Gastrocnemius medialis (tissue), 4 donors: Measurements from ENCODE around the gene REG4. TPM values are rescaled to one million over a fixed set of nuclear protein-coding genes. Genes with fewer than 3 reads are reported as not detected.
"Not testable (repeated sequence)": the region's sequence is repeated elsewhere in the genome, so short reads cannot be mapped to it uniquely, and the experiment has no call there.

ENCODE experiments used
- ATAC-seq, 2 donors: fragments of 150-250 bp; one replicate each; pipeline ENCODE4 v1.9.1; 2016
- DNase-seq, 2 donors: peaks; one replicate each; pipeline ENCODE4 v3.0.0-alpha.2; 2019
- H3K27ac ChIP-seq, 4 donors: fragments of 200-600 bp; sonication (generic); 1 replicate in 1 of 4; 2 replicates in 3 of 4; pipeline ENCODE4 v1.5.1; 2016 to 2018; ENCODE audit warnings: mild to moderate bottlenecking in 2 of 4, moderate library complexity in 1 of 4
- H3K27me3 ChIP-seq, 3 donors: fragments of 200-600 bp; sonication (generic) in 2 of 3; 1 replicate in 1 of 3; 2 replicates in 2 of 3; pipeline versions ENCODE4 v1.5.1 to v1.6.0; 2016 to 2019; ENCODE audit warnings: mild to moderate bottlenecking in 1 of 3, moderate library complexity in 1 of 3
- H3K36me3 ChIP-seq, 2 donors: fragments of 200-600 bp; sonication (generic) in 1 of 2; one replicate each; pipeline ENCODE4 v1.5.1; 2017 to 2018
- H3K4me1 ChIP-seq, 2 donors: fragments of 200-600 bp; sonication (generic) in 1 of 2; one replicate each; pipeline ENCODE4 v1.5.1; 2016 to 2017; ENCODE audit warnings: mild to moderate bottlenecking in 2 of 2
- H3K4me3 ChIP-seq, 4 donors: fragments of 200-600 bp; sonication (generic) in 3 of 4; 1 replicate in 1 of 4; 2 replicates in 3 of 4; pipeline ENCODE4 v1.5.1; 2016 to 2019; ENCODE audit warnings: mild to moderate bottlenecking in 2 of 4
- H3K9me3 ChIP-seq, 3 donors: fragments of 200-600 bp; sonication (generic) in 2 of 3; 1 replicate in 1 of 3; 2 replicates in 2 of 3; pipeline ENCODE4 v1.5.1; 2016 to 2019
- POLR2A ChIP-seq, 2 donors: fragments of 450-650 bp; IDR thresholded peaks; one replicate each; pipeline ENCODE4 v1.6.1; 2017; ENCODE audit warnings: antibody characterized with exemption in 2 of 2, mild to moderate bottlenecking in 2 of 2, moderate library complexity in 2 of 2
- in situ Hi-C, 4 donors: fragments of 200-750 bp; cut with MboI; loops; one replicate each; pipeline versions ENCODE4 v1.15.0 to v1.8.0; 2017; ENCODE audit warnings: low sequenced_read_pairs in 4 of 4
- intact Hi-C: fragments of 100-400 bp; cut with DNase I; formaldehyde crosslinking; loops from one replicate; pipeline ENCODE4 v1.15.1; 2023; ENCODE audit warnings: low total_unique reads
- total RNA-seq, 4 donors: library from RNA; depleted of rRNA; stranded (reverse); fragments of >200 nt; gene quantifications; one replicate each; pipeline versions ENCODE4 v1.1.0 to v1.2.3, GENCODE V29; 2016
- TF ChIP-seq, protein P1 (sequence below), 5 experiments: fragments of 450-650 bp in 3 of 5; fragments of 200-600 bp in 2 of 5; sonication (generic) in 2 of 5; IDR thresholded peaks in 4 of 5; conservative IDR thresholded peaks in 1 of 5; 1 replicate in 4 of 5; 2 replicates in 1 of 5; pipeline ENCODE4 v1.5.1; 2016 to 2019; ENCODE audit warnings: antibody characterized with exemption in 5 of 5, mild to moderate bottlenecking in 3 of 5, moderate library complexity in 3 of 5

The REG4 gene
- not detected for total RNA-seq

DNA sequence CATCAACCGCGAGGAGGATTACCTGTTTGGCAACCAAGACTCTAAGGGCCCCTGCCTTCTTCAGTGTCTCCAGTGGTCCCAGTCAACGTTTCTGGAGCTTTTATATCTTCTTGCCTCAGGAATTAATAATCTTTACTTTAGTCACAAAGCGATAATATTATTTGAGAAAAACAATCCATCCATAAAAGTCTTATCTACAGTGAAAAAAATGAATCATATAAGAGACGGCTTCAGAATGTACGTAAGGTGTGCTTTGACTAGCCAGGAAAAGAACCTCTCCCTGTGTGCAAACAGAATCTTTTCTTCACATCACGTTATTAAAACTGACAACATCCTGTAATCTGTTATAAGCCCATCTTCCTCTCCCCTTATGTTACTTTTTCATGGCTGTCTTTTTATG is at the start of gene REG4:
REG4 (minus strand) TSS at position 74 of the 400 bp plus-strand sequence. CDS start 2,691 bp downstream, outside the sequence.
- Histone ChIP-seq H3K9me3 (no peaks in the 10 kb centered on the region), H3K4me3 (no peak within 1 kb of the TSS), H3K27me3 (peaks cover 0 to 3% (median 0%) of the 10 kb centered on the region in 3 donors), H3K4me1 (no peaks in the 10 kb centered on the region), H3K27ac (no peak within 1 kb of the TSS), H3K36me3 (no peaks in the 10 kb centered on the region)
- DNase-seq (no peak), ATAC-seq (no peak)
- intact Hi-C loops (no loop called here), in situ Hi-C loops (no loop called here)
- TF ChIP-seq, protein P1, sequence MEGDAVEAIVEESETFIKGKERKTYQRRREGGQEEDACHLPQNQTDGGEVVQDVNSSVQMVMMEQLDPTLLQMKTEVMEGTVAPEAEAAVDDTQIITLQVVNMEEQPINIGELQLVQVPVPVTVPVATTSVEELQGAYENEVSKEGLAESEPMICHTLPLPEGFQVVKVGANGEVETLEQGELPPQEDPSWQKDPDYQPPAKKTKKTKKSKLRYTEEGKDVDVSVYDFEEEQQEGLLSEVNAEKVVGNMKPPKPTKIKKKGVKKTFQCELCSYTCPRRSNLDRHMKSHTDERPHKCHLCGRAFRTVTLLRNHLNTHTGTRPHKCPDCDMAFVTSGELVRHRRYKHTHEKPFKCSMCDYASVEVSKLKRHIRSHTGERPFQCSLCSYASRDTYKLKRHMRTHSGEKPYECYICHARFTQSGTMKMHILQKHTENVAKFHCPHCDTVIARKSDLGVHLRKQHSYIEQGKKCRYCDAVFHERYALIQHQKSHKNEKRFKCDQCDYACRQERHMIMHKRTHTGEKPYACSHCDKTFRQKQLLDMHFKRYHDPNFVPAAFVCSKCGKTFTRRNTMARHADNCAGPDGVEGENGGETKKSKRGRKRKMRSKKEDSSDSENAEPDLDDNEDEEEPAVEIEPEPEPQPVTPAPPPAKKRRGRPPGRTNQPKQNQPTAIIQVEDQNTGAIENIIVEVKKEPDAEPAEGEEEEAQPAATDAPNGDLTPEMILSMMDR (IDR thresholded peaks at IDR 0.05 in 4 of 5, conservative IDR thresholded peaks at IDR 0.05 in 1 of 5) = no peak
- no peak for TF ChIP-seq POLR2A (IDR thresholded peaks at IDR 0.05)

DNA sequence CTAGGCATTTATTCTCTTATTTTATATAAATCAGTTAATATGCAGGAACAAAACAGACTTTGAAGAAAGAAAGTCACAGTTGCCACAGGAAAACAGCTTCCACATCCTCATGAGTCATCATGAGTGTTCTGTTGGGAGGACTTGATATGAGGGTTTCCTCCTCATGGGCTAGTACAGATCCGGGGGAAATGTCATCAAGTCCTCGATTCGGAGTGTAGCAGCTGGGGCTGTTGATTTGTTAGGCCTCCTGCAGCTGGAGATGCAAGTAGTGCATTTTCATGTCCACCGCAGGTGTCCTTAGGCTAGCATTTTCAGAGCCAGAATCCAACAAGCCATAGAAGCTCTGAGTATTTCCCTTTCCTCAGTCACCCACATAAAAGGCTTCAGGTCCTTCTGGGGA is 48.4 kb upstream of the REG4 start:
- no peak overlapping the region for H3K4me3 ChIP-seq
- H3K36me3 ChIP-seq = no peaks in the 10 kb centered on the region
- no peak for TF ChIP-seq POLR2A (IDR thresholded peaks at IDR 0.05)
- TF ChIP-seq, protein P1 (IDR thresholded peaks at IDR 0.05 in 4 of 5, conservative IDR thresholded peaks at IDR 0.05 in 1 of 5) = no peak
- H3K27ac ChIP-seq = no peak overlapping the region
- intact Hi-C loops = no loop called here
- no peaks in the 10 kb centered on the region for H3K9me3 ChIP-seq
- ATAC-seq (no peak), DNase-seq (no peak)
- H3K4me1 ChIP-seq = no peaks in the 10 kb centered on the region
- H3K27me3 ChIP-seq = no peaks in the 10 kb centered on the region
- in situ Hi-C loops = no loop called here

DNA sequence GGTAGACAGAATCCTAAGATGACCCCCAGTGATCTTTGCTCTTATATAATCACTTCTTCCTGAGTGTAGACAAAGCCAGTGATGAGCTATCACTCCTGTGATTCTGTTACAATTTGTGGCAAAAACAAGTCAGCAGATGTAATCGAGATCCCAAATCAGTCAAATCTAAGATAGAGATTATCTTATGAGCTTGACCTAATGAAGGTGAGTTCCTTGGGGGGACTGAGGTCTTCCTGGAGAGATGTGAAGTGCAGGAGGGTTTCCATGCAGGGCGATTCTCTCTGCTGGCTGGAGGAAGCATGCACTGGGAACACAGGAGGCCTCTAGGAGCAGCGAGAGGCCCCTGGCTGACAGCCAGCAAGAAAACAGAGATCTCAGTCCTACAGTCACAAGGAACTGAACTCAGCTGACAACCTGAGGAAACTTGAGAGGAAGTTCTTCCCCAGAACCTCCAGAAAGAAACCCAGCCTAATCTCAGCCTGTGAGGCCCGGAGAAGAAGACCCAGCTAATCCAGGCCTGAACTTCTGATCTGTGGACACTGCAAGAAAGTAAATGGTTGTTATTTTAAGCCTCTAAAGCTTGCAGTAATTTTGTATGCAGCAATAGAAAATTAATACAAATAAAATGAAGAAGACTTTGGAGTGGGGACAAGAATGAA is 47.4 kb upstream of the REG4 start:
- ATAC-seq, intact Hi-C loops, H3K9me3 ChIP-seq, H3K4me3 ChIP-seq, in situ Hi-C loops, H3K4me1 ChIP-seq, H3K27ac ChIP-seq, DNase-seq, H3K36me3 ChIP-seq, H3K27me3 ChIP-seq: not testable (repeated sequence)

DNA sequence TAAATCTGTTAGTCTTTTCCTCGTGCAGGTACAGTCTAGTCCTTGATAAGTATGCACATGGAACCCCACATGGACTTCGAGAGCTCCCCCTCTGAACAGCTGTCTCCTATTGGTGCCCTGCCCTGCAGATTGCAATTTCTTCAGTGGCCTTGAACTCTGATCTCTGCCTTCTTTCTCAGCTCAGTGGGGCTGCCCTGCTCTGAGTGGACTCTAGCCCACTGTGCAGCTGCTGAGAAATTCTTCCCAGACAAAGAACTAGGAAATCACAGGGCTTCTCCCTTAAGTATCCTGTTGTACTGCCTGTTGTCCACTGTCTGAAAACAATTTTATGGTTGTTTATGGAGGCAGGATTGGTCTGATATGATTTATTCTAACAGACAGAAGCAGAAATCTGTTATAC is 46.9 kb upstream of the REG4 start:
- in situ Hi-C loops (no loop called here), intact Hi-C loops (no loop called here)
- Histone ChIP-seq H3K27me3 (no peaks in the 10 kb centered on the region), H3K4me1 (no peaks in the 10 kb centered on the region), H3K9me3 (no peaks in the 10 kb centered on the region), H3K27ac (no peak overlapping the region), H3K4me3 (no peak overlapping the region), H3K36me3 (no peaks in the 10 kb centered on the region)
- TF ChIP-seq, protein P1 (IDR thresholded peaks at IDR 0.05 in 4 of 5, conservative IDR thresholded peaks at IDR 0.05 in 1 of 5) = no peak
- TF ChIP-seq POLR2A (IDR thresholded peaks at IDR 0.05) = no peak
- ATAC-seq (no peak), DNase-seq (no peak)

DNA sequence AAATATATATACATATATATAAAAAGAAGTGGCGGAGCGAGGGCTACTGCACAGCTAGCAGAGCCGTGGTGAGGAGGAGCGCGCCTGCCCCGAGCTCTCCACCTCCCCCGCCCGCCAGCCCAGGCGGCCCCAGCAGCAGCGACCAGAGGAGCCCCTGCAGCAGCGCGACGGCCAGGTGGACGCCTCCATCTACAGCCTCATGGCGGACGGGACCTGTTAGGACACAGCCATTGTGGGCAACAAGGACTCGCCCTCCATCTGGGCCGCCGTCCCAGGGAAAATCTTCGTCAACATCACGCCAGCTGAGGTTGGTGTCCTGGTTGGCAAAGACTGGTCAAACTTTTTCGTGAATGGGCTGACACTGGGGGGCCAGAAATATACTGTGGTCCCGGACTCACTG is 41.9 kb upstream of the REG4 start:
- no peak for ATAC-seq

DNA sequence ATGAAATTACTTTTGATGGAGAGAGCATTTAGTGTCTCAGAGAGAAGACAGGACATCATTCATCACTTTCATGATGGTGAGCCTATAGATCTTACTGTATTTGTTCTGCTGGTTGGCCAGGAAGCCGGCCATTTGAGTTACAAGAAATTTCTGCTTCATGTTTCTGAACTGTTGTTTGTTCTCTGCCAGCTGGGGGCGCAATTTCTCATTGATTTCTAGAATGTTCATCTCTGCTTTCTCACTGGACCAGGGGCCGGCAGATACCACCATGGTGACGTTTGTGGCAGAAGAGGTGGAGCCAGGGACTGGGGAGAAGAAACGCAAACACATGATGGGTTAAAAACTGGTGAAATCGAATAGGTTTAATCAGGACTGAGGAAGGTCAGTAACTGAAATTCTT is 32.9 kb upstream of the REG4 start:
- H3K4me3 ChIP-seq, H3K9me3 ChIP-seq, intact Hi-C loops, ATAC-seq, H3K27me3 ChIP-seq, H3K27ac ChIP-seq, DNase-seq, H3K4me1 ChIP-seq, in situ Hi-C loops, H3K36me3 ChIP-seq: not testable (repeated sequence)

More for the DNA sequence above, 41.9 kb upstream of the REG4 start:
- TF ChIP-seq POLR2A (IDR thresholded peaks at IDR 0.05) = no peak
- TF ChIP-seq, protein P1 (IDR thresholded peaks at IDR 0.05 in 4 of 5, conservative IDR thresholded peaks at IDR 0.05 in 1 of 5) = no peak
- intact Hi-C loops (no loop called here), in situ Hi-C loops (no loop called here)
- no peak for DNase-seq
- H3K36me3 ChIP-seq = no peaks in the 10 kb centered on the region
- H3K4me1 ChIP-seq = no peaks in the 10 kb centered on the region
- H3K4me3 ChIP-seq = no peak overlapping the region
- H3K9me3 ChIP-seq = no peaks in the 10 kb centered on the region
- H3K27ac ChIP-seq = no peak overlapping the region
- no peaks in the 10 kb centered on the region for H3K27me3 ChIP-seq
